ENCODE data around the gene COX7A1.

COX7A1 gene

DNA sequence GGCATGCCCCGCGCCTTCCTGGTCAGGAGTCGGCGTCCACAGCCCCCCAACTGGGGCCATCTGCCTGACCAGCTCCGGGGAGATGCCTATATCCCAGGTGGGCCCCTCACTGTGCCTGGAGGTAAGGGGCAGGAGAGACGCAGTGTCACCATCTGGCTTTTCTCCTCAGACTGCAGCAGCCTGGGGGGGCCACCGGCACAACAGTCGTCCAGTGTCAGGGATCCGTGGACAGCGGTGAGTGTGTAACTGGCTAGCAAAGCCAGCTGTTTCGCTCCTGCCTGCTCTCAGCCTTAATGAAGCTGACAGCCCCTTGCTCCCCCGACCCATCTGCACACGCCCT is 41.1 kb downstream of the COX7A1 start:
- Mint-ChIP-seq H3K27ac (no peak overlapping the region), H3K9me3 (no peaks in the 10 kb centered on the region), H3K36me3 (ENCODE audit: low read depth) (peaks cover 28% of the 10 kb centered on the region), H3K27me3 (ENCODE audit: low read depth) (no peaks in the 10 kb centered on the region), H3K4me1 (peaks cover 19% of the 10 kb centered on the region), H3K4me3 (no peak overlapping the region)
- TF ChIP-seq, protein P1, sequence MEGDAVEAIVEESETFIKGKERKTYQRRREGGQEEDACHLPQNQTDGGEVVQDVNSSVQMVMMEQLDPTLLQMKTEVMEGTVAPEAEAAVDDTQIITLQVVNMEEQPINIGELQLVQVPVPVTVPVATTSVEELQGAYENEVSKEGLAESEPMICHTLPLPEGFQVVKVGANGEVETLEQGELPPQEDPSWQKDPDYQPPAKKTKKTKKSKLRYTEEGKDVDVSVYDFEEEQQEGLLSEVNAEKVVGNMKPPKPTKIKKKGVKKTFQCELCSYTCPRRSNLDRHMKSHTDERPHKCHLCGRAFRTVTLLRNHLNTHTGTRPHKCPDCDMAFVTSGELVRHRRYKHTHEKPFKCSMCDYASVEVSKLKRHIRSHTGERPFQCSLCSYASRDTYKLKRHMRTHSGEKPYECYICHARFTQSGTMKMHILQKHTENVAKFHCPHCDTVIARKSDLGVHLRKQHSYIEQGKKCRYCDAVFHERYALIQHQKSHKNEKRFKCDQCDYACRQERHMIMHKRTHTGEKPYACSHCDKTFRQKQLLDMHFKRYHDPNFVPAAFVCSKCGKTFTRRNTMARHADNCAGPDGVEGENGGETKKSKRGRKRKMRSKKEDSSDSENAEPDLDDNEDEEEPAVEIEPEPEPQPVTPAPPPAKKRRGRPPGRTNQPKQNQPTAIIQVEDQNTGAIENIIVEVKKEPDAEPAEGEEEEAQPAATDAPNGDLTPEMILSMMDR (IDR thresholded peaks at IDR 0.05; ENCODE audit: unreplicated experiment in 3 of 3), result no peak

DNA sequence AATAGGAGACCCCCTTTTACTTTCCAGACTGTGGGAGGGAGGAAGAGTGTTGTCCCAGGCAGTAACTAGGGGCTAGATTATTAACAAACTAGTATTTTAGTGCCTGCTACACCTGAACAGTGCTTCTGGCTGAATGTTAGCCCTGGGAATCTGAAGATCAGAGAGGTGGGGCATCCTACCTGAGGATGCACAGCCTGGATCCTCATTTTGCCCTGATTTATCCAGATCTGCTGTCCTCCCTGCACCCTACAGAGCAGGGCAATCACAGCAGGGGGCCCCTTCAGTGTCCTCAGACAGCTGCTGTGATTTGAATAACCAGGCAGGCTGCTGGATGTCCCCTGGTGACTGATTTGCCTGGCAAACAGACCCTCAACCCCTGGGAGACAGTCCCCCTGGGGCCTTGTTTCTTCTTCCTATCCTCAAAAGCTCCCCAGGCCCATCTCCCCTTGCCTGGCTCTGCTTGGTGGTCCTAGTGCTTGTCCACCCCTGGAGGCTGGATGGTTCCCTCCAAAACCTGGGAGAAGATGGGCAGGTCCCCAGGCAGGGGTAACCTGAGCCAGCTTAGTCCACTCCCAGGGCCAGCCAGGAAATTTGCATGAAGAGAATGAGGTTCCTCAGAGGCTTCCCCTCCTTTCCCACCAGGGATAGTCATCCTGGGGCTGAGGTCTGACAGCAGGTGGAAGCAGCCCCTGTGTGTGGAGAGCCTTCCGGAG is 41.6 kb downstream of the COX7A1 start, which contains the start of gene OVOL3:
Gene OVOL3 (plus strand): TSS at position 657 of the 713 bp plus-strand sequence. CDS start 60 bp downstream, outside the sequence.
- TF ChIP-seq, protein P1 (IDR thresholded peaks at IDR 0.05; ENCODE audit: unreplicated experiment in 3 of 3), result no peak
- Mint-ChIP-seq H3K9me3 (no peaks in the 10 kb centered on the region), H3K27ac (no peak within 1 kb of the TSS), H3K4me1 (peaks cover 19% of the 10 kb centered on the region), H3K27me3 (ENCODE audit: low read depth) (no peaks in the 10 kb centered on the region), H3K4me3 (peak within 1 kb of the TSS; percentile 69 to 96 (median 75)), H3K36me3 (ENCODE audit: low read depth) (peaks cover 26% of the 10 kb centered on the region)

DNA sequence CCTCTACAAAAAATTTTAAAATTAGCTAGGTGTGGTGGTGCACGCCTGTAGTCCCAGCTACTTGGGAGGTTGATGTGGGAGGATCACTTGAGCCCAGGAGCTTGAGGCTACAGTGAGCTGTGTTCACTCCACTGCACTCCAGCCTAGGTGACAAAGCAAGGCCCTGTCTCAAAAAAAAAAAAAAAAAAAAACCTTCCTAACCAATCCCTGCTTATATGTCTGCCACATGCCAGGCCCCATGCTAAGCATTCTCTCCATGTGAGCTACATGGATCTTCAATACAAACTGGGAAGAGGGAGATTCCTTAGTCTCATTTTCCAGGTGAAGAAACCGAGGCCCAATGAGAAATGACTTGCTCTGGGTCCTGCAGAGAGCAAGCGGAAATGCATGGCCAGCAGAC is 43.6 kb downstream of the COX7A1 start:
- Mint-ChIP-seq H3K36me3 (ENCODE audit: low read depth) (peaks cover 23% of the 10 kb centered on the region), H3K27me3 (ENCODE audit: low read depth) (no peaks in the 10 kb centered on the region), H3K4me1 (peaks cover 8% of the 10 kb centered on the region), H3K4me3 (no peak overlapping the region), H3K27ac (no peak overlapping the region), H3K9me3 (no peaks in the 10 kb centered on the region)
- TF ChIP-seq, protein P1 (IDR thresholded peaks at IDR 0.05; ENCODE audit: unreplicated experiment in 3 of 3), result no peak

DNA sequence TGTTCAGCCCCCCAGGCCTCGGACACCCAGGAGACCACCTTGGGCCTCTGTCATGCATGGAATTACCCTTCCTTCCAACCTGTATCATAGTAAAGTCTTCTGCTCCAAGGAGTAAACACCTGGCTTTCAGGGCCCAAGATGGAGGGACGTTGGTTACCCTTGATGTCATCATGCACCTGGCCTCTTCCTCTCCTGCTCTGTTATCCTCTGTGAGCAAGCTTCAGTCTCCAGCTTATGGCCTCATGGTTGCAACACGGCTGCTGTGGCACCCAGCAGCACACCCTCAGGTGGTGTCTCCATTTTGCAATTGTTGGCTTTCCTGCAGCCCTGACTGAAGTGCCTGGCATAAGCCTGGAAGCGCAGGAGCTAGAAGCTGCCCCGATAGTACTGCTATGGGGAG is 45.3 kb downstream of the COX7A1 start:
- H3K4me1 Mint-ChIP-seq, result no peaks in the 10 kb centered on the region
- no peak overlapping the region for H3K4me3 Mint-ChIP-seq
- H3K27me3 Mint-ChIP-seq (ENCODE audit: low read depth), result no peaks in the 10 kb centered on the region
- peaks cover 13% of the 10 kb centered on the region for H3K36me3 Mint-ChIP-seq (ENCODE audit: low read depth)
- TF ChIP-seq, protein P1 (IDR thresholded peaks at IDR 0.05; ENCODE audit: unreplicated experiment in 3 of 3), result no peak
- no peak overlapping the region for H3K27ac Mint-ChIP-seq
- no peaks in the 10 kb centered on the region for H3K9me3 Mint-ChIP-seq

DNA sequence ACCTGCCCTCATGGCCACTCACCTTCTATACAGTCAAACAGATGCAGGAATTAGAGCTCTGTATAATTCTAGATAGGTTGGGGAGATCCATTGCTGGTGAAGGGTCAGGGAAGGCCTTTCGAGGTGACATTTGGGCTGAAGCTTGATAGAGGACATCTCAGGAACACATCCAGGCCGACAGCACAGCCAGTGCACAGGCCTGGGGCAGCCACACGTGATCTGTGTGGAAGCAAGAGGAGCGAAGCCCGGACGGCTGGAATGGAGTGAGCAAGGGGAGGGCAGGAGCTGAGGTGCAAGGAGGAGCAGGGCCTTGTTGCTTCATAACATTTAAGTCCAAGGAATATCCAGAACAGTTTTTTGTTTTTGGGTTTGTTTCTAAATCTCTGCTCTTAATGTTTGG is 45.8 kb downstream of the COX7A1 start:
- H3K27me3 Mint-ChIP-seq (ENCODE audit: low read depth), result no peaks in the 10 kb centered on the region
- no peaks in the 10 kb centered on the region for H3K9me3 Mint-ChIP-seq
- H3K4me3 Mint-ChIP-seq, result peak overlapping the region in 1 of 3 experiments; percentile 24
- H3K36me3 Mint-ChIP-seq (ENCODE audit: low read depth), result peaks cover 10% of the 10 kb centered on the region
- no peak overlapping the region for H3K27ac Mint-ChIP-seq
- H3K4me1 Mint-ChIP-seq, result no peaks in the 10 kb centered on the region
- TF ChIP-seq, protein P1 (IDR thresholded peaks at IDR 0.05; ENCODE audit: unreplicated experiment in 3 of 3), result no peak
